Calu3 (cell line): Measurements from ENCODE around the gene FNDC3A. TPM values are rescaled to one million over a fixed set of nuclear protein-coding genes. Genes with fewer than 3 reads are reported as not detected.

ENCODE experiments used
- BruUV-seq: library from RNA; stranded (reverse); fragments of 400-500 nt; replicated peaks from 2 replicates; lab custom pipeline; 2021; lab: Mats Ljungman, UMichigan
- CTCF ChIA-PET: fragments of 300-600 bp; sonication (Branson Sonifier 250); formaldehyde crosslinking; loops from one replicate; lab custom pipeline; 2022; ENCODE audit warnings: antibody characterized with exemption; lab: Charles Lee
- DNase-seq: peaks from one replicate; pipeline ENCODE4 v3.0.0; 2022
- H3K27ac Mint-ChIP-seq: one replicate; pipeline ENCODE4 v1.8.0; 2022; ENCODE audit warnings: mixed read lengths; ENCODE audit not compliant: unreplicated experiment
- H3K27me3 Mint-ChIP-seq: one replicate; pipeline ENCODE4 v1.8.0; 2022; ENCODE audit warnings: mixed read lengths; ENCODE audit not compliant: unreplicated experiment
- H3K36me3 Mint-ChIP-seq: one replicate; pipeline ENCODE4 v1.8.0; 2022; ENCODE audit warnings: mild to moderate bottlenecking, moderate library complexity, mixed read lengths; ENCODE audit not compliant: insufficient read depth, unreplicated experiment
- H3K4me1 Mint-ChIP-seq: one replicate; pipeline ENCODE4 v1.8.0; 2022; ENCODE audit warnings: mild to moderate bottlenecking, low read depth, mixed read lengths; ENCODE audit not compliant: unreplicated experiment
- H3K4me3 Mint-ChIP-seq: one replicate; pipeline ENCODE4 v1.8.0; 2022; ENCODE audit warnings: mild to moderate bottlenecking, low read depth, moderate library complexity, mixed read lengths; ENCODE audit not compliant: unreplicated experiment
- H3K9me3 Mint-ChIP-seq: one replicate; pipeline ENCODE4 v1.8.0; 2022; ENCODE audit warnings: low read depth, mixed read lengths; ENCODE audit not compliant: unreplicated experiment
- intact Hi-C: fragments of 100-400 bp; cut with micrococcal nuclease; formaldehyde crosslinking; loops from one replicate; pipeline ENCODE4 v1.10.0; 2022; ENCODE audit not compliant: unreplicated experiment
- total RNA-seq: library from RNA; stranded (reverse); gene quantifications from 2 replicates; pipeline ENCODE4 v1.2.3, GENCODE V29; 2022
- TF ChIP-seq, protein P1 (sequence below): fragments of 200-600 bp; IDR thresholded peaks from one replicate; pipeline ENCODE4 v1.8.0; 2022; ENCODE audit warnings: antibody characterized with exemption; ENCODE audit not compliant: unreplicated experiment

The FNDC3A gene
- total RNA-seq, 1 experiment from 2014 or later, result 36.2 TPM

DNA sequence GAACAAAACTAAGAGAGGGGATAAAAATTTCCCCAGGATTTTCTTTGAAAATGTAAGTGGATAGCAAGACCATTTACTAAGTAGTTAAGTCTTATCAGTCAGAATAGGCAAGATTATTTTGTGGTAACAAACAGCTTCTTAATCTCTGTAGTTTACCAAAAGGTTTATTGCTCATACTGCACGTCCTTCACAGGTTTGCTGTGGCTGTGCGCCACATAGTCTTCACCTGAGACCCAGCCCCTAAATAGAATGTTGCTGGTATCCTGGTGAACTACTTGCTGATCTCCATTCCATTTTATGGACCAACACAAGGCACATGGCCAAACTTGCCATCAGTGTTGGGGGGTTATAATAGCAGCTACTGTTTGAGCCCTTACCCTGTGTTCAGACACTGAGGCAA is 44.6 kb downstream of the FNDC3A start:
- H3K27ac Mint-ChIP-seq, result no peak overlapping the region
- no peak overlapping the region for H3K4me3 Mint-ChIP-seq
- intact Hi-C loops, result no loop called here
- H3K27me3 Mint-ChIP-seq, result no peaks in the 10 kb centered on the region
- TF ChIP-seq, protein P1, sequence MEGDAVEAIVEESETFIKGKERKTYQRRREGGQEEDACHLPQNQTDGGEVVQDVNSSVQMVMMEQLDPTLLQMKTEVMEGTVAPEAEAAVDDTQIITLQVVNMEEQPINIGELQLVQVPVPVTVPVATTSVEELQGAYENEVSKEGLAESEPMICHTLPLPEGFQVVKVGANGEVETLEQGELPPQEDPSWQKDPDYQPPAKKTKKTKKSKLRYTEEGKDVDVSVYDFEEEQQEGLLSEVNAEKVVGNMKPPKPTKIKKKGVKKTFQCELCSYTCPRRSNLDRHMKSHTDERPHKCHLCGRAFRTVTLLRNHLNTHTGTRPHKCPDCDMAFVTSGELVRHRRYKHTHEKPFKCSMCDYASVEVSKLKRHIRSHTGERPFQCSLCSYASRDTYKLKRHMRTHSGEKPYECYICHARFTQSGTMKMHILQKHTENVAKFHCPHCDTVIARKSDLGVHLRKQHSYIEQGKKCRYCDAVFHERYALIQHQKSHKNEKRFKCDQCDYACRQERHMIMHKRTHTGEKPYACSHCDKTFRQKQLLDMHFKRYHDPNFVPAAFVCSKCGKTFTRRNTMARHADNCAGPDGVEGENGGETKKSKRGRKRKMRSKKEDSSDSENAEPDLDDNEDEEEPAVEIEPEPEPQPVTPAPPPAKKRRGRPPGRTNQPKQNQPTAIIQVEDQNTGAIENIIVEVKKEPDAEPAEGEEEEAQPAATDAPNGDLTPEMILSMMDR, result no peak
- CTCF ChIA-PET, result no interaction called here
- H3K4me1 Mint-ChIP-seq, result no peaks in the 10 kb centered on the region
- peaks cover 3% of the 10 kb centered on the region for H3K9me3 Mint-ChIP-seq
- H3K36me3 Mint-ChIP-seq, result peaks cover 5% of the 10 kb centered on the region
- no TSS peak for BruUV-seq
- no peak for DNase-seq

DNA sequence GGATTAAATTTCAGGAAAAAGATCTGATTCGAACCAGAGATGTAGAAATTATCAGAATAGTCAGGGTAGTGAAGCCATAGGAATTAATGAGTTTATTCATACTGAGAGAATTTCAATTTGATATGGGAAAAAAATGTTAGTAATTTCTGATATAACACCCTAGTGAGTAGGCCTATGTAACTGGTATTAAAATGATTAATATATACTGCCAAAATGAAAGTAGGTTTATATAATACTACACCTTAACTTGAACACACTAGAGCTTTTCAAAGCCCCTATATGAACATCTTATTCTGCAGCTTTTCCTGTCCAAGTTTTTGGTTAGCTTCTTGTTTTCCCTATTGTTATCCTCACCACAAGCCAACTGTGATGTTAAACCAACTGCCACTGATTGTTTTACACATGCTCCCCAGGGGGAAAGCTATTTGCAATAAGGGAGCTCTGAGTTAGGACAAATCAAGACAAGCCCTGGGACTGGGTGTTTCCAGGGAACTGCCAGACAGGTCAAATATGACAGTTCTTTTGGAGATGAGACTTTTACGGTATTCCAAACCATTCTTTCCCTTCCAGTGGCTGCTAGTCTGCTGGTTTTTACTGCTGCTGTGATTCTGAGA is 45.3 kb downstream of the FNDC3A start:
- intact Hi-C loops, result no loop called here
- H3K27ac Mint-ChIP-seq, result no peak overlapping the region
- peaks cover 5% of the 10 kb centered on the region for H3K36me3 Mint-ChIP-seq
- no peak overlapping the region for H3K4me3 Mint-ChIP-seq
- no peaks in the 10 kb centered on the region for H3K27me3 Mint-ChIP-seq
- DNase-seq, result no peak
- no peaks in the 10 kb centered on the region for H3K4me1 Mint-ChIP-seq
- TF ChIP-seq, protein P1, result no peak
- H3K9me3 Mint-ChIP-seq, result peaks cover 3% of the 10 kb centered on the region
- CTCF ChIA-PET, result no interaction called here
- BruUV-seq, result no TSS peak

DNA sequence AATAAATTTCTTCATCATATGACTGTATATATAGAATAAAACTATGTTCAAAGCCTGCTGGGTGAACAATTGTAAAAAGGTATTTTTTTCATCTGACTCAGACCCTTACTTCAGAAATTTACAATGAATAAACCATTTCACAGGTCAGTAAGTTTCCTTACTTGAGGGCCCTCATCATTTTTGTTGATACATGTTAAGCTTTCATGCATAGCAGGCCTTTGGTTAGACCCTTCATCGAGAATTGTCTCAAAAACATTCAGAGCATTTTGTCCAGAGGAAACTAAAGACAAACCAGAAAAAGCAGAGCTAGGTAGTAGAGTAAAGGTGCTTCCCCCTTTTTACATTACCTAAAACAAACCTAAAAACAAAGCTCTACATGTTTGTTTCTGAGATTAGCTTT is 46.2 kb downstream of the FNDC3A start:
- H3K27me3 Mint-ChIP-seq, result no peaks in the 10 kb centered on the region
- no peak for DNase-seq
- intact Hi-C loops, result no loop called here
- peaks cover 3% of the 10 kb centered on the region for H3K9me3 Mint-ChIP-seq
- CTCF ChIA-PET, result no interaction called here
- H3K36me3 Mint-ChIP-seq, result peaks cover 5% of the 10 kb centered on the region
- TF ChIP-seq, protein P1, result no peak
- no peak overlapping the region for H3K27ac Mint-ChIP-seq
- BruUV-seq, result no TSS peak
- H3K4me1 Mint-ChIP-seq, result no peaks in the 10 kb centered on the region
- H3K4me3 Mint-ChIP-seq, result no peak overlapping the region

DNA sequence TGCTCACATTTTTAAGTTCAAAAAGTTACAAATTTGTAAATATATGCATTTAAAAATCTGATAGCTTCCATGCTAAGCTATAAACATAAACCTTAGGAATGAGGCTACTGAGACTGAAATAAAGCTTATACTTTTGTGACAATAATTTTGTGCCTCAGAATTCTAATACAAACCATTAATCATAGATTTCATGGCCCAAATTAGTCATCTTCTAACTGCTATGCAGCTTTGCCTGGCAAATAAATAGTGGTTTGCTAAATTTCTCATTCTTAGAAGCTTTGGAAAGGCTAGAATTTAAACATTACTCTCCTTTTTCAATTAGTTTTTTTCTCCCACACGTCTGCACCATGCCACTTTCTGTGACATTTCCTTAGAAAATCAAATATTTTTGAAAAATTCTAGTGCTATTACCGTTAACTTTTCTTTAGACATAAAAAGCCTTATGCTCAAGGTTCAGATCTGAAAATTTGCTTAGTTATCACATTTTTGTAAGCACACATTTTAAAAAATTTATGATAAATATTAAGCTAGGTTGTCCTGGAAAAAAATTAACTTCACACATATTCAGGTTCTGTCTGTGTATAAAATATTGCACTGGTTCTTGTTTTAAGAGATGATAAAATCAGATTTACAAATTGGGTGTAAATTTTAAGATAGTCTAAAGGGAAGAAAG is 46.9 kb downstream of the FNDC3A start:
- BruUV-seq, result no TSS peak
- H3K9me3 Mint-ChIP-seq, result no peaks in the 10 kb centered on the region
- intact Hi-C loops, result no loop called here
- H3K4me3 Mint-ChIP-seq, result no peak overlapping the region
- peaks cover 5% of the 10 kb centered on the region for H3K36me3 Mint-ChIP-seq
- H3K4me1 Mint-ChIP-seq, result no peaks in the 10 kb centered on the region
- CTCF ChIA-PET, result no interaction called here
- TF ChIP-seq, protein P1, result no peak
- H3K27ac Mint-ChIP-seq, result no peak overlapping the region
- no peaks in the 10 kb centered on the region for H3K27me3 Mint-ChIP-seq
- DNase-seq, result no peak
